Left lung (tissue), 10 donors: ENCODE data around the gene FABP1. TPM values are rescaled to one million over a fixed set of nuclear protein-coding genes. Genes with fewer than 3 reads are reported as not detected.

ENCODE experiments used
- ATAC-seq: fragments of 200-7000 bp; cut with Tn5 transposase; one replicate; pipeline ENCODE4 v1.9.1; 2020; ENCODE audit warnings: moderate library complexity
- DNase-seq, 4 donors: peaks; one replicate each; pipeline ENCODE4 v3.0.0-alpha.2; 2013 to 2020
- H3K27ac ChIP-seq, 2 donors: fragments of 200-600 bp; sonication (generic) in 1 of 2; one replicate each; pipeline versions ENCODE4 v1.5.0 to v1.8.0; 2020 to 2021
- H3K27me3 ChIP-seq, 2 donors: fragments of 200-600 bp; sonication (generic) in 1 of 2; one replicate each; pipeline versions ENCODE4 v1.5.0 to v1.8.0; 2020 to 2021
- H3K36me3 ChIP-seq, 2 donors: fragments of 200-600 bp; sonication (generic) in 1 of 2; one replicate each; pipeline versions ENCODE4 v1.5.0 to v1.8.0; 2020 to 2021
- H3K4me1 ChIP-seq, 2 donors: fragments of 200-600 bp; one replicate each; pipeline ENCODE4 v1.8.0; 2021
- H3K4me3 ChIP-seq, 2 donors: fragments of 200-600 bp; sonication (generic) in 1 of 2; one replicate each; pipeline versions ENCODE4 v1.5.0 to v1.8.0; 2020 to 2021; ENCODE audit warnings: mild to moderate bottlenecking in 1 of 2
- H3K9me3 ChIP-seq, 2 donors: fragments of 200-600 bp; sonication (generic) in 1 of 2; one replicate each; pipeline versions ENCODE4 v1.5.0 to v1.8.0; 2020 to 2021
- intact Hi-C, 2 donors: fragments of 100-400 bp; cut with DNase I; formaldehyde crosslinking; loops; one replicate each; pipeline versions ENCODE4 v1.11.2 to v1.14.2; 2022
- polyA plus RNA-seq, 6 donors: library from polyadenylated mRNA; unstranded; fragments of 120-200 nt; gene quantifications; one replicate each; pipeline ENCODE4 v1.2.1, GENCODE V29; 2013; ENCODE audit not compliant: insufficient read length in 6 of 6
- total RNA-seq, 2 donors: library from RNA; stranded (reverse); fragmentation: NEBNext Ultra II Directional; extraction: Animal tissue kit (Norgen Biotek cat#: 25700); gene quantifications; one replicate each; pipeline ENCODE4 v1.2.1, GENCODE V29; 2021
- TF ChIP-seq, protein P1 (sequence below), 2 donors: fragments of 200-600 bp; sonication (generic) in 1 of 2; IDR thresholded peaks; one replicate each; pipeline versions ENCODE4 v1.5.0 to v1.8.0; 2021; ENCODE audit warnings: antibody characterized with exemption in 2 of 2
- donor health status: DM: no; HTN: yes; CAD: no.
- donor health status: DM: no; HTN: no; CAD: no.

Gene FABP1
- total and polyA plus RNA-seq, 8 donors: 0.13 to 2.5 (median 1.4) TPM; not detected in 5

DNA sequence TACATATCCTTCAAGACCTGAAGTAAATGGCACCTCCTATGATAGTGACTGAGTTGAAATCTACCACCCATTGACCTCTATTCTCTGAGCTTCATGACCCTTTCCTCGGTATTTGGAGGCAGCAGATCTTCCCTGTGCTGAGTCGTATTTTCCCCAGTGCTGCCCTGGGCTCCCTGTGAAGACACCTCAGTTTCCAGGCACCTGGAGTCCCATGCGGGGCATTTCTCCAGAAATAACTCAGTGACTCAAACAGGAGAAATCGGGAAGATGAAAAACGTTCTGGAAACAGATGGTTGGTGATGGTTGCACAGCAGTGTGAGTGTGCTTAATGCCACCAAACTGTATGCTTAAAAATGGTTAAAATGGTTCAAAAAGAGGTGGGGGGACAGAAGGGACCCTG, 42.3 kb downstream of the FABP1 start:
- Histone ChIP-seq H3K4me1 (no peaks in the 10 kb centered on the region), H3K36me3 (no peaks in the 10 kb centered on the region), H3K4me3 (no peak overlapping the region), H3K27me3 (no peaks in the 10 kb centered on the region), H3K9me3 (no peaks in the 10 kb centered on the region), H3K27ac (no peak overlapping the region)
- TF ChIP-seq, protein P1, sequence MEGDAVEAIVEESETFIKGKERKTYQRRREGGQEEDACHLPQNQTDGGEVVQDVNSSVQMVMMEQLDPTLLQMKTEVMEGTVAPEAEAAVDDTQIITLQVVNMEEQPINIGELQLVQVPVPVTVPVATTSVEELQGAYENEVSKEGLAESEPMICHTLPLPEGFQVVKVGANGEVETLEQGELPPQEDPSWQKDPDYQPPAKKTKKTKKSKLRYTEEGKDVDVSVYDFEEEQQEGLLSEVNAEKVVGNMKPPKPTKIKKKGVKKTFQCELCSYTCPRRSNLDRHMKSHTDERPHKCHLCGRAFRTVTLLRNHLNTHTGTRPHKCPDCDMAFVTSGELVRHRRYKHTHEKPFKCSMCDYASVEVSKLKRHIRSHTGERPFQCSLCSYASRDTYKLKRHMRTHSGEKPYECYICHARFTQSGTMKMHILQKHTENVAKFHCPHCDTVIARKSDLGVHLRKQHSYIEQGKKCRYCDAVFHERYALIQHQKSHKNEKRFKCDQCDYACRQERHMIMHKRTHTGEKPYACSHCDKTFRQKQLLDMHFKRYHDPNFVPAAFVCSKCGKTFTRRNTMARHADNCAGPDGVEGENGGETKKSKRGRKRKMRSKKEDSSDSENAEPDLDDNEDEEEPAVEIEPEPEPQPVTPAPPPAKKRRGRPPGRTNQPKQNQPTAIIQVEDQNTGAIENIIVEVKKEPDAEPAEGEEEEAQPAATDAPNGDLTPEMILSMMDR (IDR thresholded peaks at IDR 0.05): no peak
- ATAC-seq (no peak), DNase-seq (no peak)
- intact Hi-C loops: no loop called here

GRCh38 chr2:88085099-88085498, 42.8 kb downstream of the FABP1 start:
- Histone ChIP-seq H3K9me3 (no peaks in the 10 kb centered on the region), H3K36me3 (no peaks in the 10 kb centered on the region), H3K27ac (no peak overlapping the region), H3K4me3 (no peak overlapping the region), H3K4me1 (no peaks in the 10 kb centered on the region), H3K27me3 (no peaks in the 10 kb centered on the region)
- TF ChIP-seq, protein P1 (IDR thresholded peaks at IDR 0.05): no peak
- DNase-seq (no peak), ATAC-seq (no peak)
- intact Hi-C loops: no loop called here

- H3K9me3 ChIP-seq: no peaks in the 10 kb centered on the region
- no peaks in the 10 kb centered on the region for H3K27me3 ChIP-seq
- TF ChIP-seq, protein P1 (IDR thresholded peaks at IDR 0.05): no peak
- H3K4me1 ChIP-seq: no peaks in the 10 kb centered on the region
- H3K27ac ChIP-seq: no peak overlapping the region
- ATAC-seq (no peak), DNase-seq (no peak)
- no peaks in the 10 kb centered on the region for H3K36me3 ChIP-seq
- no peak overlapping the region for H3K4me3 ChIP-seq
- intact Hi-C loops: no loop called here
Measured at GRCh38 chr2:88082781-88083180, 45.1 kb downstream of the FABP1 start.

GRCh38 chr2:88081924-88082608, 45.8 kb downstream of the FABP1 start:
- Histone ChIP-seq H3K4me1 (no peaks in the 10 kb centered on the region), H3K9me3 (no peaks in the 10 kb centered on the region), H3K27me3 (no peaks in the 10 kb centered on the region), H3K27ac (no peak overlapping the region), H3K36me3 (no peaks in the 10 kb centered on the region), H3K4me3 (no peak overlapping the region)
- ATAC-seq (no peak), DNase-seq (no peak)
- intact Hi-C loops: no loop called here
- TF ChIP-seq, protein P1 (IDR thresholded peaks at IDR 0.05): no peak

DNA sequence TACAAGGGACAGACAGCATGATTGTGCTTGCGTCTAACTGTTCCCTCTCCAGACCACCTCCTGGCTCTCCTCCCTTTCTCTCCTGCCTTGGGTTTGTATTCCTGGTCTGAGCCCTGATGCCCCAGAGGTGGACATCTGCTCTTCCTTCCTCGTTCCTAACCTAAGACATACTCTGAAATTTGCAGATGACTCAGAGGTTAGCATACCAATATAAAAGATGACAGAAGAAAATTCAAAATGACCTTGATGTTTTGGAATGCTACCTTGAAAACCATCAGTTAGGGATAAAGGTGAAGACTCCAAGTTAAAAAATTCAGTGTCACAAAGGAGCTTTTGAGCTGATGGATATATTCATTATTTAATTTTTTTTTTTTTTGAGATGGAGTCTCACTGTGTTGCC, 47.3 kb downstream of the FABP1 start:
- intact Hi-C loops: no loop called here
- TF ChIP-seq, protein P1 (IDR thresholded peaks at IDR 0.05): no peak

More for the DNA sequence above, 47.3 kb downstream of the FABP1 start:
- Histone ChIP-seq H3K4me1 (no peaks in the 10 kb centered on the region), H3K9me3 (no peaks in the 10 kb centered on the region), H3K4me3 (no peak overlapping the region), H3K27ac (no peak overlapping the region), H3K27me3 (no peaks in the 10 kb centered on the region), H3K36me3 (no peaks in the 10 kb centered on the region)
- DNase-seq (no peak), ATAC-seq (no peak)
